ENCODE data around the gene CARD10.

Gene CARD10

GRCh38 chr22:37461961-37462360, 57.3 kb downstream of the CARD10 start:
- DNase-seq: no peak

DNA sequence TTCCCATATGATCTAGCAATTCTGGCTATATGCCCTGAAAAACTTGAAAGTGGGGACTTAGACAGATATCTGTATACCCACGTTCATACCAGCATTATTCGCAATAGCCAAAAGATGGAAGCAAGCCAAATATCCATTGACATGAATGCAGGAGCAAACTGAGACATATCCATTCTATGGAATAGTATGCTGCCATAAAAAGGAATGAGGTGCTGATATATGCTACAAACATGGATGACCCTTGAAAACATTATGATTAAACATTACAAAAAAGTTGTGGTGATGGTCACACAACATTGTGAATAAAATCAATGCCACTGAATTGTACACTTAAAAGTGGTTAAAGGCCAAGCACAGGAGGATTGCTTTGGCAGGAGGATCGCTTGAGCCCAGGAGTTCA, 58.5 kb downstream of the CARD10 start:
- DNase-seq: no peak

DNA sequence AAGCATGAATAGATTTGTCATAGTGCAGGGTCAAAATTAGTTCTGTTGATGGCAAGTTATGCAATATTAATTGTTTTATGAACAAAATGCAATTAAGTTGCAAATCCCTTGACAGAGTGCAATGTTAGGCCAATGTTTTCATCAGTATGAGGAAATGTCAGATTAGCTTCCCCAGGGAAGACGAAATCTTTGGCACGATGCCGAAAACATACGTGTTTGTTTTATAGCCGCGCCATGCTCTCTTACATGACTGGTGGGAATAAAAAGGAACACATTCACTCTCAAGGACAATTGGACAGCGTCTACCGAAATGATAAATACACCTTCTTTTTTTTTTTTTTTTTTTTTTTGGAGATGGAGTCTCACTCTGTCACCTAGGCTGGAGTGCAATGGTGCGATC, 60.0 kb downstream of the CARD10 start:
- no peak for DNase-seq

- DNase-seq: no peak
These were observed 61.9 kb downstream of the CARD10 start for GRCh38 chr22:37457093-37457893.

DNA sequence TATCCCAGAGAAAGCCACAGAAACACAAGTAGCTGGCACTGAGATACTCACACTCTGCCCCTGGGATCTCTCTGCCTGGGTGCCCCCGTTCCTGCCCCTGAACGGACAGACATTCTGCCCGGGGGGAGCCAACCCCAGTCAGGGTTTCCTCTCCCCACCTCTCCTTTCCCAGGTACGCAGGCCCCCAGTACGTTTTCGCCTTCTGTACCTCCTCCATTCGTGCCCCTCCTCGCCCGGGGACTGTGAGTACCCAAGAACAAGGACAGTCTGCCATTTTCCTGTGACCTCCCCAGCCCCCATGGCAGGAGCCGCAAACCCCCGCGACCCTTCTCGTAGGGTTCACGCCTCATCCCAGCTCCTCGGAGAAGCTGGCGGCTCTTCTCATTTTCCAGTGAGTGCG, 62.9 kb downstream of the CARD10 start:
- no peak for DNase-seq

DNA sequence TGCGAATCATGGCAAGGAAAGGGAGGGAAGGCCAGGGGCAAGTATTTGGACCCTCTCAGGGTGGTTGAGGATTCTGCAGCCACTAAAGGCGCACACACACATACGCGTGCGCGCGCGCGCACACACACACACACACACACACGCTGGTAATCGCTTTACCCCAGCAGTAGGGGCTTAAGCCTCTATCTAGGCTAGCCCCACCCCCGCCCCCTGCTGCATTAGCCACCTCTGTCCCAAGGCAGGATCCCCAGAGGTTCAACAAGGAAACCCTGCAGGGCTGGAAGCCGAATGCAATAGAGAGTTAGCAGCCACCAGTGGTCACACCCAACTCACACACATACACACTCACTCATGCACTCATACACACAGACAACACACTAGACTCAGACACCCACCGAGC, 63.3 kb downstream of the CARD10 start:
- DNase-seq: no peak

DNA sequence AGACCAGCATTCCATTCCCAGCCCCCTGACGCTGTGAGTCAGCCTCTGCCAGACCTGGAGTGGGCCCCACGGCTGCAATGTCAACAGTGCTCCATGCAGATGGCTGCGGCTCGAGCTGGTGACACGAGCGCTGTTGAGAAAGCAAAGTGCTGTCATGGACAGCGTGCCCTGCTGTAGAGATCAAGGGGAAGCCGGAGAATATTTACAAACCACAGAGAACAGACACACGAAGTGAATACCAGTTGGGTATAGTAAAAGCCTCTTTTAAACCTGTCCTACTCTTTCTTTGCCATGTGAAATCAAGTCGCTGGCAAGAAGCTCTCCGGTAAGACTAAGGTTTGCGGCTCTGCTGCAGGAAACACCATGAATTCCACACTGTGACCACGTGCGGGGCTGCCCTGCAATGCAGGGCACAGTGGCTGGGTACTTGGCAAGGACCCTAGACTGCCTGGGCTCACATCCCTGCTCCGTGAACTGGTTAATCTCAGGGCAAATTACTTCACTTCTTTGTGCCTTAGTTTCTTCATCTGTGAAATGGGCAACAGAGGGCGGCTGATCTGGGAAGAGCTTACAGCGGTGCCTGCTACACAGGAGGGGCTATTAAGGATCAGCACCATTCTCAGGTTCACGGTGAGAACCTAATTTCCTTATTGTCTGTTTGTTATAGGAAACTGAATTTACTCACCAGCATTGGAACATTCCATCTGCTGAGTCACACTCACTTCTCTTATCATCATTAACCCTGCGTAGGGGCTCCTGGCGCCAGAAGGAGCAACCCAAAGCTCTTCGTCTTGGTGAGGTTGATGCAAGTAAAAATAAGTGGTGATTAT, 64.1 kb downstream of the CARD10 start:
- no peak for DNase-seq

GRCh38 chr22:37453696-37454095, 65.5 kb downstream of the CARD10 start:
- DNase-seq: no peak

DNA sequence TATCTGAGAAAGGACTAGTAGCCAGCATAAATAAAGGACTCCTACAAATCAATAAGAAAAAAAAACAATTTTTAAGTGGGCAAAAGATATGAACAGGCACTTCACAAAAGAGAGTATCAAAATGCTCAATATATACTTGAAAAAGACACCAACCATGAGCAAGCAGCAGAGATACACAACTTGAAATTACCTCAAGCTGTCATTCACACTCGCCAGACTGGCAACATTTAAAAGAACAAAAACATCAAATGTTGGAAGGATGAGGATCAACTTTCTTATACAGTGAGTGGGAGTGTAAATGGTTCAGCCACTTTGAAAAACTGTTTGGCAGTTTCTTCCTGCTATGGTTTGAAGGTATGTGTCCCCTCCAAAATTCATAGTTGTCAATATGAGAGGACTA, 68.0 kb downstream of the CARD10 start:
- no peak for DNase-seq

GRCh38 chr22:37449331-37450001, 69.7 kb downstream of the CARD10 start:
- DNase-seq: no peak

GRCh38 chr22:37448516-37449127, 70.6 kb downstream of the CARD10 start:
- DNase-seq: no peak

- no peak for DNase-seq
These were observed 73.7 kb downstream of the CARD10 start for GRCh38 chr22:37445501-37445900.

DNA sequence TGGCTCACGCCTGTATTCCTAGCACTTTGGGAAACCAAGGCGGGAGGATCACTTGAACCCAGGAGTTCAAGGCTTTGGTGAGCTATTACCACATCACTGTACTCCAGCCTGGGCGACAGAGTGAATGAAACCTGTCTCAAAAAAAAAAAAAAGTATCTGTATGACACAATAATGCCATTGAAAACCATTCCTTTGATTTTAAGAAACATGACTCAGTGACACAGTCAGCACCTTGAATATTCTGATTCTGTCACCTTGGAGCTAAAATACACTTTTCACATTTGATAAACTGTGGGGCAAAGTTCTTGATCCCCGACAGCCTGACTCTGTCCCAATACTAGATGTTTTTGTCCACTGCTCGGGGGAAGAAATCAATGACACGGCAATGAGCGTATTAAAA, 75.2 kb downstream of the CARD10 start:
- no peak for DNase-seq

DNA sequence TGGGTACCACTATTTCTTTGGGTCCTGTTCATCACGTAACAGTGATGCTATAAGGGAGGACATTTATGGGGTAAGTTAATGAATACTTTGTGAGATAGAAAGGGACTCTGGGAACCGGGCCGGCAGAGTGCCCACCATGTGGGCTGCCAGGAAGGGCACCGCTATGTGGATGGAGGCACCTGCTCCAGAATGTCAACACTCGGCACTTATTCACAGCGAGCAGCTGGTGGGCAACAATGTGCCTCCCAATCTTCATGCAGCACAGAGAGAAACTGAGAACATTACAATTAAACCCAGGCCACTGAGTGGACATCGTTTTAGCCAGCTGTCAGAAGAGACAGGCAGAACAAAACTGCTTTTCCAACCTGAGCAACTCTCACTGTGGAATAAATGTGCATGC, 76.1 kb downstream of the CARD10 start:
- no peak for DNase-seq

DNA sequence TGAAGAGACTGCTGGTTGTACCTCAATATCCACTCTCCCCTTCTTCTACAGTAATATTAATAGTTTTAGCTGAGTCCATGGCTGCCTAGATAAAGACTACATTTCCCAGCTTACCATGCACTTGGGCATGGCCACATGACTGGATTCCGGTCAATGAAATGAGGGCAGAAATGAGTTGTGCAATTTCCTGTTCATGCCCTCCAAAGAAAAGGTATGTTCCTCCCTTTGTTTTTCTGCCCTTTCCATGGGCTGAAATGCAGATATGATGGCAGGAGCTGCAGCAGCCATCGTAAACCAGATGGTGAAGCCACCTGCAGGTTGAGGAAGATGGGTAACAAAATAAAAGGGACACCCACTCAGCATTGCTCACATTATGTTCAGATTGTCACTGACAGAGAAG, 76.7 kb downstream of the CARD10 start:
- DNase-seq: no peak

DNA sequence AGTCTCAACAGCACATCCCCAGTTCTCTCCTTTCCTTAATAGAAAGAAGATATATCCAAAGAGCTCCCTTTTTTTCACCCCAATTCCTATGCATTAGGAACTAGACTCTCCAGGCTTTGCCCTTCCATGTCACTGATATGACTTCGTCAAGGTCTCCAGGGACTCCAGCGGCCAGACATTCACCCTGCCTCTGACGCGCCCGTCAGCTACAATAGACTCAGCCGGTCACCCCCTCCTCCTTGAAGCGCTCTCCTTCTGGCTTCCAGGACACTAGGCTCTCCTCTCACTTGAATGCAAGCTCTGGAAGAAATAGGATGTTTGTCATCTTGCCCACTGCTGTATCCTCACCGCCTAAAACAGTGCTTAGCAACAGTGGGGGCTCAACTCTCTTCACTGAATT, 77.1 kb downstream of the CARD10 start:
- DNase-seq: no peak

DNA sequence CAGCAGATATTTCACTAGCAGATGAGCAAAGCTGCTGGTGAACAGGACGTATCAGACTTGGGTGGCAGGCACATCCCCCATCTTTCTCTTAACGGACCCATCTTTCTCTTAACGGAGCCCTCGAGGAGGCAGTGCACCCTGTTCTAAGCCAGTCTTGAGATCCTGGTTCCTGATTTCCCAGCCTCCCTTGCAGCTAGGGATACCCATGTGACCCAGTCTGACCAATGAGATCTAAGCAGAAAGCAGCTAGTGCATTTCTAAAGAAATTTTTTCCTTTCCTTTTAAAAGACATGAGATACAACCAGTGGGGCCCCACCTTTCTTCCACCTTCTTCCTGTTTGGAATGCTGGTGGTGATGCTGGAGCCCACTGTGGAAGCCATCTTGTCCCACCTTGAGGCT, 78.3 kb downstream of the CARD10 start:
- DNase-seq: no peak

Data from NCI-H2081 treated with DMSO at 0.1 percent for 48 hours (cell line).